ENCODE data around the gene CD320.
"Not testable (repeated sequence)": the region's sequence is repeated elsewhere in the genome, so short reads cannot be mapped to it uniquely, and the experiment has no call there.

CD320 gene

DNA sequence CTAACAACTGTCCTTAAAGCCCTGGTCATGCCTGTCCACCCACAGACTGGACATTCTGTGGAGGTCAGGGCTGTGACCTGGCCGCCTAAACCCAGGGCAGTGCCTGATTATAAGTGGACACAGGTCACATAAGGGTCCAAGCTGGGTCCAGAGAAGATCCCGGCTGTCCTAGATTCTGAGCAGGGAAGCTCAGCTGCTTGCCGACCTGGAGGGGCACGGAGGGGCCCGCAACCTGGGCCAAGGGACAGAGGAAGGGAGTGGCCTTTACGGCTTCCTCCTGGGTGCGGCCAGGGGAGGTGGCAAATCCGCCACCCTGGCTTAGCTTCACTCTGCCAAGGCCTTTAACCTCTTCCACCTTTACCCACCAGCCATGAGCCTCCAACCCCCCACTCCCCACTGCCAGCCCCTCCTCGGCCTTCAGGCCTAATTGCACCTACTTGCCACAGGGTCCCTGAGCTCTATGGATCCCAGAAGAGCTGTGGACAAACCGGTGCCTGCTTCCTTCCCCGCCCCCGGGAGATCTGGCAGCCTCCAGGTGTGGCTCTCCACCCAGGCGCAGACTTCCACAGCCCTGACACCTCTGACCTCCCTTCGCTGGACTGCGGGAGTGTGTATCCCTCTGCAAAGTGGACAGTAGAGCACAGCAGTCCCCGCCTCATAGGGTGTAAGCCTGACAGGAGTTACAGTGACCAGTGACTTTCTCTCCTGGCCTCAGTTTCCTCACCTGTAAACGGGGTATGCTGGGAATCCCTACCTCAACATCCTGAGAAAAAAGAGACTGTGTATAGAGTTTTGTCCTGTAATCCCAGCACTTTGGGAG is 1.7 kb downstream of the CD320 start:
- no peak for DNase-seq

DNA sequence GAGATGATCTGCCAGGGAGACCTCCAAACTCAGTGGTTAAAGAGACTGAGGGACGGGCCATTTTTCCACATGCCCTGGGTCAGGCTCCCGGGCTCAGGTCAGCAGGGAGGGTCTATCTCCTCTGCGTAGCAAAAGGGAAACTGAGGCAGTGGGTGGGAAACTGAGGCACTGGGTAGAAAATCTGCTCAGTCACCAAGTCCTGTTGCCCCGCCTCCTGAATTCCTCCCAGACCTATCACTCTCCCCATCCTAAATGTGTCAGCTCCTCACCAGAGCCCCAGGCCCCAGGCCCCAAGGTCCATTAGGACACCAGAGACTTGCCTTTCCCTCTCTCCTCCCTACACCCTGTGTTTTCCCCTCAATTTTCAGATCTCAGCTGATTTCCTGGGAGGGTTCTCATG is 2.4 kb downstream of the CD320 start:
- DNase-seq, result no peak

DNA sequence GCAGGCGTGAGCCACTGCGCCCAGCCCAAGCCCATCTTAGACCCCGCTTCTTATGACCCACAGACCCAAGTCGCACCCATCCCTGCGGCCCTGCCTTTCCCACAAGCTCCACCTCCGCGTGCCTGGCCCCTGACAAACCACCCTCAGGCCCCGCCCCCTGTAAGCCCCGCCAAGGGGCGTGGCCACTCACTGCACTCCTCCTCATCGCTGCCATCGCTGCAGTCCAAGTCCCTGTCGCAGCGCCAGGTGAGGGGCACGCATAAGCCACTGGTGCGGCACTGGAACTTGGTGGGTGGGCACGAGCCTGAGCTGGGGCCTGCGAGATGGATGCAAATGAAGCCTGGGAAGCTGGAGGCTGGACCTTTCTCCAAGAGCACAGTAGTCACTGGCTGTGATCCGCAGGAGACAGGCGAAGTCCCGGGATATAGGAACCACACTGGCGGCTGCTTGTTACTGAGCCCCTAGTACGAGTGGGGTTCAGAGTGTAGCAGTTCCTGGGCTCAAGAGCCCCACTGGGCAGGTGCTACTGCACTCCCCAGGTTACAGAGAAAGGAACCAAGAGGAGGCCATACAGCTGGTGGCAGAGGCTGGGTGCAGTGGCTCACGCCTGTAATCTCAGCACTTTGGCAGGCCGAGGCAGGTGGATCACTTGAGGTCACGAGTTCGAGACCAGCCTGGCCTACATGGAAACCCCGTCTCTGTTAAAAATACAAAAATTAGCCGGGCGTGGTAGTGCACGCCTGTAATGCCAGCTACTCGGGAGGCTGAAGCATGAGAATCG is 3.1 kb downstream of the CD320 start:
- DNase-seq, result peak; percentile 6

DNA sequence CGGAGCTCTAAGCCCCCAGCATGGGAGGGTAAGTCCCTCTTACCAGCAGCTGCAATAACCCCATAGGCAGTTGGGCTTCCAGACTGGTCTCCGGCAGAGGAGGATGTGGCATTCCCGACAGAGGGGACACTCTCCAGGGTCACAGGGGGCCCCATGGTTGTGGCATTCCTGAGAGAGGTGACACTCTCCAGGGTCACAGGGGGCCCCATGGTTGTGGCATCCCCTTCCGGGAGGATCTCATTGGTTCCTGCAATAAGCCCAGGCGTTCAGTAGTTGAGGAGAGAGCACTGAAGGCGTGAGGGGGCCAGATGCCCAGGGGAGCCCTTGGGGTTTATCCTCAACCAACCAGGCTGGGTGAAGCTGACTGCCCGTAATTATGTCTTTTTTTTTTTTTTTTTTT is 5.4 kb downstream of the CD320 start:
- no peak for DNase-seq

DNA sequence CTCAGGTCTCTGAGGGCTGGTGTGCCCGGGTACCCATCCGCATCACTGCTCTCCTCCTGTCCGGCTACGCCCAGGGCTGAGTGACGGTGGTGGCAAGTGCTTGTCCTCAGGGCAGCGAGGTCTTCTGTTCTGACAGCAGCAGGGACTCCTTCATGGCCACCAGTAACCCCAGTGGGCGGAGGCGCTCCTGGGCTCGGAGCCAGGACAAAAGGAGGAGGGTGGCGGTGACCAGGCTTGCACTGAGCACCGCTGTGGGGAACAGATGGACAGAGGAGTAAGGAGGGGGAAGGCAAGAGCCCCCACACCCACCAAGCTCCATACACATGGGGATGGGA is 5.8 kb downstream of the CD320 start:
- no peak for DNase-seq

DNA sequence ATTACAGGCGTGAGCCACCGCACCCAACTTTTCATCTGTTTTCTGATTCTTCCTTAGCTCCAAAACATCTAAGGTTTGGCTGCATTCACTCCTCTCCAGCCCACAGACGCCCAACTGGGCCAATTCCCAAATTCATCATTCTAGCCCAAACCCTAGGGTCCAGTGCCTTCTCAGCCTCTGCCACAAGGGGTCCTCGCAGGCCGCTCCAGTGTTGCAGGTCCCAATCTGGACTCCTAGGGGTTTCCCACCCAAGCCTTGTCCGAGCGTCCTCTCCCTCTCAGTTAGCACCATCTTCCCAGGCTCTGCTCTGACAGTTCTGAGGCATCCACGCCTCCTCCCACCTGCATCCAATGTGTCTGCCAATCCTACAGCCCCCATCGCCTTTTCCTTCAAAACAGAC is 16.8 kb downstream of the CD320 start:
- not testable (repeated sequence) for DNase-seq

DNA sequence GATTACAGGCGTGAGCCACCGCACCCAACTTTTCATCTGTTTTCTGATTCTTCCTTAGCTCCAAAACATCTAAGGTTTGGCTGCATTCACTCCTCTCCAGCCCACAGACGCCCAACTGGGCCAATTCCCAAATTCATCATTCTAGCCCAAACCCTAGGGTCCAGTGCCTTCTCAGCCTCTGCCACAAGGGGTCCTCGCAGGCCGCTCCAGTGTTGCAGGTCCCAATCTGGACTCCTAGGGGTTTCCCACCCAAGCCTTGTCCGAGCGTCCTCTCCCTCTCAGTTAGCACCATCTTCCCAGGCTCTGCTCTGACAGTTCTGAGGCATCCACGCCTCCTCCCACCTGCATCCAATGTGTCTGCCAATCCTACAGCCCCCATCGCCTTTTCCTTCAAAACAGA is 31.6 kb downstream of the CD320 start:
- not testable (repeated sequence) for DNase-seq

DNA sequence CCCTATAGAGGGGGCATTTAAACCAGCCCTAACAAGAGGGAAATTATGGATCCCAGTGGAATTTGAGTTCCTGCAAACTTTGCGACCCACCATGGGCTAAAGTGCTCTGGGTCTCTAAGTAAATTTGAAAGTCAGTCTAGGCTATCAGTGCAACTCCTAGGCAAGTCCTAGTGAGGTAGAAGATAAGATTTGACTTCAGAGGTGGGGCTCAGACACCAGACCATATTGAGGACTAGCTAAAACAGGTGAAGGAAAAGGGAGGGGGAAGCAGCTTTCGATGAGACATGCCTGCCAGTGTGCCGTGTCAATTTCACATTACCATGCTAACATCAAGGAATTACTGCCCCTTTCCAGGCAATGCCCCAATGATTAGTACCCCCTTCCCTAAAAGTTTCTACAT is 38.4 kb downstream of the CD320 start:
- DNase-seq, result no peak

DNA sequence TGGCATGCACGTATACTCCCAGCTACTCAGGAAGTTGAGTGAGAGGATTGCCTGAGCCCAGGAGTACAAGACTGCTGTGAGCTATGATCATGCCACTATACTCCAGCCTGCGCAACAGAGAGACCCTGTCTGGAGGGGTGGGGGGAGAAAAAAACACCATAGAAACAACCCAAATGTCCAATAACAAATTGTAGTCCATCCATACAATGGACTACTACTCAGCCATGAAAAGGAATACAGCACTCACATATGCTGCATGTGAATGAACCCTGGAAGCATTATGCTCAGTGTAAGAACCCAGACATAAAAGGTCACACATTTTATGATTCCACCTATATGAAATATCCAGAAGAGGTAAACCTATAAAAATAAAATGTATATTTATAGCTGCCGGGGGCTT is 42.3 kb downstream of the CD320 start:
- no peak for DNase-seq

DNA sequence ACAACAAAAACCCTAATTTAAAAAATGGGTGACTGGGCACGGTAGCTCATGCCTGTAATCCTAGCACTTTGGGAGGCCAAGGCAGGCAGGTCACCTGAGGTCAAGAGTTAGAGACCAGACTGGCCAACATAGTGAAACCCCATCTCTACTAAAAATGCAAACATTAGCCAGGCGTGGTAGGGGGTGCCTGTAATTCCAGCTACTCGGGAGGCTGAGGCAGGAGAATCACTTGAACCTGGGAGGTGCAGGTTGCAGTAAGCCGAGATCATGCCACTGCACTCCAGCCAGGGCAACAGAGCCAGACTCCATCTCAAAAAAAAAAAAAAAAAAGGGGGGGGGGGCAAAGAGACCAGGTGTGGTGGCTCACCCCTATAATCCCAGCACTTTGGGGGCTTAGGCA is 43.9 kb downstream of the CD320 start:
- not testable (repeated sequence) for DNase-seq

DNA sequence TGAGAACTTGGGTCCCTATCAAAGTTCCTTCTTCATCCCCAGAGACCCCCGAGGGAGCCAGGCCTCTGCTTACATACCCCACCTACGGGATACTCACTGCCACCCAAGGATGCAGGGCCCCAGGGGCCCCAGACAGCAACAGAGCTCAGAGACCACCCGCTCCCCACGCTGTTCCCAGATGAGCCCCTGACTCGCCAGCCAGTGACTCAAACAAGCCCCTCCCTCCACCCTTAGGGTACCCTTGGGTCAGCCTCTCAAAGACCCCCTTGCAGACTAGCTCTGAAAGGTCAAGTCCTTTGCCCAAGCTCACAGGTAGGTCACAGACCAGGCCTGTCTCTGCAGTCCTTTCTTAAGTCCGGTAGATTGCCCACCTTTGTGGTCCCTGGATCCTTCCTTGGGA is 45.7 kb downstream of the CD320 start:
- no peak for DNase-seq

DNA sequence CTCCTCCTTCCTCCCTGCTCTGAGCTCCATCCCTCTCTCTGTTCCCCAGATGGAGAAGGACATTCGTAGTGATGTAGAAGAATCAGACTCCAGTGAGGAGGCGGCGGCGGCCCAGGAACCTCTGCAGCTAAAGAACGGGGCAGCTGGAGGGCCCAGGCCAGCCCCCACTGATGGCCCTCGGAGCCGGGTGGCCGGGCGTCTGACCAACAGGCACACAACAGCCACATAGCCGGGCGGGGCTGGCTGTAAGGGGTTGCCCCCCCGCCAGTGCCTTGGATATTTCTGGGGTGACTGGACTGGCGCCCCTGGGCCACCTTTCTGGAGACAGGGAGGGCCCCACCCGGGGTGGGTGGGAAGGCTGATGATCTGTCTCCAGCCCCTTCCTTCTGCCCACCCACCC is 46.3 kb downstream of the CD320 start:
- DNase-seq, result no peak

DNA sequence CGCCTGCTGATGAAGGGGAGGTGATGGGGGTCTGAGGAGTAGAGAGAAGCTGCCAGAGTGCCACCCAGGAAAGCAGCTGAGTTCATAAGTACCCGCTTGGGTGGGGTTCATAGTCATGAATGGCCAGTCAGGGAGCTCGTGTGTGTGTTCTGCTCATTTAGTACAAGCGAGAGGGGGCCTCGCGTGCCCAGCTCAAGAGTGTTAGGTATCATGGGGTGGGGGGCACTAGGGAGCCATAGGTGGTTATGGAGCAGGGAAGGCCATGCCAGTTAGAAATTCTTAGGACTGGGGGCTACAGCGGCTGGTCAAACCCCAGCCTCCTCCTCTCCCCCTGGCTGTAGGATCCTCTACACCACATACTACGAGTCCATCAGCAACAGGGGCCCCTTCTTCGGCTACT is 46.8 kb downstream of the CD320 start:
- DNase-seq, result no peak

DNA sequence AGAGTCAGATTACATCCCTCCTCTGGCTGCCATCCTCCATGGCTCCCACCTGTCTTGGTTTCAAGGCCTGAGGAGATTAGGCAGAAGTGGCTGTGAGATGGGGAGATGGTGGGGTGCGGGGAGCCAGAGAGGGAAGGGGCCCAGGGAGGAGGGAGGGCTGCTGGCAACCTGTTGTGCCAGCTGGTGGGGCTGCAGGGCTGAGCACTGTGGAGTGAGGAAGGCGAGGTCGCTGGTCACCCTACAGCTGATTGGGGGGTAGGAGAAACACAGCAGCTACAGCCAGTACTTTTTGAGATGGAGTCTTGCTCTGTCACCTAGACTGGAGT is 48.3 kb downstream of the CD320 start:
- DNase-seq, result no peak

DNA sequence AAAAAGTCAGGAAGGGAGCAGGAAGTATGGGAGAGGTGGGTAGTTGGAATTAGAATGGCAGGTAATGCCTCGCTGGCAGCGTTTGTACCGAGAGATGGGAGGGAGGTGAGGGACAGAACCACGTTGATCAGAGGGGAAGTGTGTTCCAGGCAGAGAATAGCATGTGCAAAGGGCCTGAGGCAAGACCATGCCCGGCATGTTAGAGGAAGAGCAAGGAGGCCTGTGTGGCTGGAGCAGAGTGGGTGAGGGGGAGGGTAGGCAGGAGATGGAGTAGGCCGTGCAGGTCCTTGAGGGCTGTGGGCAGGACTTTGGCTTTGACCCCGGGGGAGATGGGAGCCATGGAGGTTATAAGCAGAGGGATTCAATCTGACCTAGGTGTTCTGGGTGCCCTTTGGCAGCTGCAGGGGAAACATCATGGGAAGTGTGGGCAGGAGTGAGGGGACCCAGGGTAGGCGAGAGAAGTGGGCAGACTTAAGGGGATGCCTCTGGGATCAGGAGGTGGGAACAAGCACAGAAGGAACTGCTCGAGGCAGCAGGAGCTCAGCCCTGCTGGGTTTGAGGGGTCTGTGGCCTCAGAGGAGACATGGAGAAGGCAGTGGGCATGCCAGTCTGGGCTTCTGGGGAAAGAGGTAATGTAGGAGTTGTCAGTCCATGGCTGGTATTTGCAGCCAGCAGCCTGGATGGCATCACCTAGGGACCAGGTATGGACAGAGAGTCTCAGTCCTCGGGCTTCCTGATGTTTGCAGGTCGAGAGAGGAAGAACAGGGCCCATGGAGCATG is 48.8 kb downstream of the CD320 start:
- no peak for DNase-seq

DNA sequence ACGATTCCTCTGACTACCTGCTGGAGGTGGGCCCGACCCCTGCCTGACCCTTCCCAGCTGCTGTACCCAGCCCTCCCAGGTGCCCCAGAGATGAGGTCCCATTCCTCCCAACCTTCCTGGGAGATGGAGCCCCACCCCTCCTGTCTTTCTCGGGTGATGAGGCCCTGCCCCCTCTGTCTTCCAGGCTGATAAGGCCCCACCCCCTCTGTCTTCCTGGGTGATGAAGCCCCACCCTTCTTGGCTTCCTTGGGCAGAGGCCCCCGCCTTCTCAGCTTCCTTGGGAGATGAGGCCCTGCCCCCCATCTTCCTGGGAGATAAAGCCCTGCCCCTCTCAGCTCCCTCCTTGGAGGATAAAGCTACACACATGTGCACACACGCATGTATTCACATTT is 51.1 kb downstream of the CD320 start:
- no peak for DNase-seq

DNA sequence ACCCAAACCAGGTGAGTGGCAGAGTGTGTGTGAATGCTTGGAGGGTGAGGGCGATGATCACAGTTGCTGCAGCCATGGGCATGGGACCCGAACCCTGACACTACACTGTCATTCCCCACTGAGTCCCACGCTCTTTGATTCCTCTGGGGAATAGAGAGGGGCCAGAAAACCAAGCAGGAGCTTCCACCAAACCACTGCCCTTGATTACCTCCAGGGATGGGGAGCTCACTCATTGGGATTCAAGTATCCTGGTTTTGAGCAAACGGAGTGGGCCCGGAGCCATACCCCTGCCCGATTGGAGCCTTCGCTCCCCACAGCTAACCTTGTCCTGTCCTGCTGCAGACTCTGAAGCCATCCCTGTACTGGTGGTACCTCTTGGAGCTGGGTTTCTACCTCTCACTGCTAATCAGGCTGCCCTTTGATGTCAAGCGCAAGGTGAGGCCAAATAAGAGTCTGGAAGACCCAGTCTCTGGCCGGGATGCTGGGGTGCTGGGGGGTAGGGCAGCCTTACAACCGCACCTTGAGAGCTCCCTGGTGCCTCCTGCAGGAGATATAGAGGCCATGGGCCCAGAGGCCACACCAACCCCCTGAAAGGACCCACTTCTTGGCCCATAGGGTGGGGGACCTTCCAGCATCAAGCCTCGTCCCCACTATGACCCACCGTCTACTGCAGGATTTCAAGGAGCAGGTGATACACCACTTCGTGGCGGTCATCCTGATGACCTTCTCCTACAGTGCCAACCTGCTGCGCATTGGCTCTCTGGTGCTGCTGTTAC is 51.7 kb downstream of the CD320 start:
- no peak for DNase-seq

DNA sequence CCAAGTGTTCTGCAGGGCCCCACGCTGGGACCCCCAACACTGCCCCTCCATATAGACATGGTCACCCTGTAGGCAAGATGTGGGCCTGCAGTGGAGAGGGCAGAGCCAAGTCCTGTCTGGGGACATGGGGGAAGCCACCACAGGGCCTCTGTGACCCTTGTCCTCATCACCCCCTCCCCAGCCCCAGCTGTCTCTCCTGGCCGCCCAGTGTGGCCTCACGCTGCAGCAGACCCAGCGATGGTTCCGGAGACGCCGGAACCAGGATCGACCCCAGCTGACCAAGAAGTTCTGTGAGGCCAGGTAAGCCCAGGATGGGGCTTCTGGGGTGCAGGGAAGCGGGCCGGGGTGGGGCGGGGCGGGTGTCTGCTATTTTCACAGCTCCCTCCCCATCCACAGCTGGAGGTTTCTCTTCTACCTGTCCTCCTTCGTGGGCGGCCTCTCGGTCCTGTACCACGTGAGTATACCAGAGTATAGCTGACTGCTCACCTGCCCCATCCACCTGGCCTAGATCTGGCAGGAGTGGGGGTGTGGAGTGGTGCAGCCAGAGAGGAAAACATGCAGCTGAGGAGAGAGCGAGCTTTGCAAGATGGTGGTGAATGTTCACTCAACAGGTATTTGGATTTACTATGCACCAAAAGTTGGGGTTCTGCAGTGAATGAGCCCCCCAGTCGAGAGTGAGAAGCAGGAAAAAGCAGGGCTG is 52.6 kb downstream of the CD320 start:
- DNase-seq, result no peak

DNA sequence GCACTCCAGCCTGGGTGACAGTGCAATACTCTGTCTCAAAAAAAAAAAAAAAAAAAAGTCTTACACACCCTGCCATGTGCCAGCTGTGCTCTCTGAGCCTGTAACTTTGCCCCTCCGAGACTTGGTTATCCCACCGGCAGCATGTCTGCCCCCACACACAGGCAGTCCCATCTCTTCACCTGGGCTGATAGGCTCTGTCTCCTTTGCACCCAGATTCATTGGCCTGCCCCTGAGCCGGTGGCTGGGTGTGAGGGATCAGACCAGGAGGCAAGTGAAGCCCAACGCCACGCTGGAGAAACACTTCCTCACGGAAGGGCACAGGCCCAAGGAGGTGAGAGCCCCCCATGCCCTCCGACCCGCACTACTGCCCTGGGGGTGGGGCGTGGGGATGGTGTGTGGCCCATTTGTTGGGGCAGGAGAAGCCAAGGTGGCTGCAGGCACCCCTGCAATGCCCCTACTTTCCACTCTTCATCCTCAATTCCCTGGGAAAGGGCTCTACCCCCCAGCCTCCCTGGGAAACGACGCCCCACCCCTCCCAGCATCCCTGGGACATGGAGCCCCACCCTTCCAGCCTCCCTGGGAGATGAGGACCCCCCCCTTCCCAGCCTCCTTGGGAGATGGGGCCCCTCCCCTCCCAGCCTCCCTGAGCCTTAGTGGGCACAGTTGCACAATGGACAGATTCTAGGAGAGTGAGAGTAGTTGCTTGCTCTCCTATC is 53.7 kb downstream of the CD320 start:
- DNase-seq, result no peak

DNA sequence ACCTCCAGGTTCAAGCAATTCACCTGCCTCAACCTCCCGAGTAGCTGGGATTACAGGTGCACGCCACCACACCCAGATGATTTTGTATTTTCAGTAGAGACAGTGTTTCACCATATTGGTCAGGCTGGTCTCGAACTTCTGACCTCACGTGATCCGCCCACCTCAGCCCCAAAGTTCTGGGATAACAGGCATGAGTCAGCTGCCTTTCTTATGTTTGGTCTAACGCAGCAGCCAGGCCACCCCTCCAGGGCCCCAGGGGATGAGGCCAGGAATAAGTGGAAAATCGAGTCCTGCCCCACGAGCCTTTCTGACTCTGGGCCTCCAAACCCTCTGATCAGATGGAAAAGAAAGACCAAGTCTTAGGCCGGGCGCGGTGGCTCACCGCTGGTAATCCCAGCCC is 54.5 kb downstream of the CD320 start:
- DNase-seq, result no peak

DNA sequence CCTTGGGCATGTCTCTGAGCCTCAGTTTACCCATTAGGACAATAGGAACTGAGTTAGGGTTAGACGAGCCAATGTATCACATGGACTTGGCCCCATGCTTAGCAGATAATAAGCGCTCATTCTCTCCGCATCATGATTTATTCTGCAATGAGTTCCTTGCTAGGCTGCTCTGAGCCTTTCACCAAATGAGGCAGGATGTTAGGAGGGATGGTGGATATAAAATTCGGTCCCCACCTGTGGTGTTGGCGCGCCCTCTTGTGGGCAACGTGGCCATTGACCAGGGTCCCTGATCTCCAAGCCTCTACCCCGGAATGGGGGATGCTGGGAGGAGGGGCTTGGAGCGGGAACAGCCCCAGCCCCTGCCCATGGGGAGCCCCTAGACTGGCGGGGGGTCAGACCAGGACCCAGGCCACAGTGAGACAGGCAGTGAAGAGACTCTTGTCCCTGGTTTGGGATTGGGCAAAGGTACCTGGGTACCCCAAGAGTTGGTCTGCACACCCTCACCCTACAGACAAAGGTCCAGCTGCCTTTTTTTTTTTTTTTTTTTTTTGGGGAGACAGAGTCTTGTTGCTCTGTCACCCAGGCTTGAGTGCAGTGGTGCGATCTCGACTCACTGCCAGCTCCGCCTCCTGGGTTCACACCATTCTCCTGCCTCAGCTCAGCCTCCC is 55.1 kb downstream of the CD320 start:
- peak; percentile 89 for DNase-seq
